ENCODE data around the gene KY. TPM values are rescaled to one million over a fixed set of nuclear protein-coding genes. Genes with fewer than 3 reads are reported as not detected.
A peak's percentile ranks its signal among the peaks of the same experiment; 100 is the strongest.

KY gene
- total RNA-seq, result 1 to 10 TPM in 1 of 3 donors, under 1 TPM in 2; 0.14 to 3.7 (median 0.14) TPM
- long read RNA-seq, donor 1, partial matches to known transcripts, result 0 of 3 reads
- long read RNA-seq, donor 1, other reads (novel, unspliced or antisense), result 3 of 3 reads
- long read RNA-seq, donor 2, partial matches to known transcripts, result 1 of 1 reads
- long read RNA-seq, donor 2, other reads (novel, unspliced or antisense), result 0 of 1 reads

- H3K9me3 ChIP-seq, result no peaks in the 10 kb centered on the region
- H3K4me3 ChIP-seq, result no peak within 1 kb of the TSS
- DNase-seq (peak in 2 of 3 donors; percentile 7 to 30), ATAC-seq (peak; percentile 55)
- no peaks in the 10 kb centered on the region for H3K36me3 ChIP-seq (ENCODE audit: low read depth)
- TF ChIP-seq CTCF (IDR thresholded peaks at IDR 0.05), result no peak
- H3K4me1 ChIP-seq (ENCODE audit: low read depth), result no peaks in the 10 kb centered on the region
- intact Hi-C loops (cut with DNase I, micrococcal nuclease), result no loop called here
Measured at GRCh38 chr3:134650431-134651346, at the start of gene KY. TSS of gene KY (minus strand) at chr3:134651022. CDS start at chr3:134650960, 62 bp downstream.

- ATAC-seq (no peak), DNase-seq (no peak)
- no peak for TF ChIP-seq CTCF (IDR thresholded peaks at IDR 0.05)
- Histone ChIP-seq H3K36me3 (ENCODE audit: low read depth) (no peaks in the 10 kb centered on the region), H3K4me3 (no peak overlapping the region), H3K4me1 (ENCODE audit: low read depth) (no peaks in the 10 kb centered on the region), H3K9me3 (no peaks in the 10 kb centered on the region)
- intact Hi-C loops (cut with DNase I, micrococcal nuclease), result no loop called here
Measured at GRCh38 chr3:134699721-134700120, 48.9 kb upstream of the KY start.

- intact Hi-C loops (cut with DNase I, micrococcal nuclease), result no loop called here
- Histone ChIP-seq H3K4me1 (ENCODE audit: low read depth) (no peaks in the 10 kb centered on the region), H3K4me3 (no peak overlapping the region), H3K36me3 (ENCODE audit: low read depth) (no peaks in the 10 kb centered on the region), H3K9me3 (no peaks in the 10 kb centered on the region)
- no peak for TF ChIP-seq CTCF (IDR thresholded peaks at IDR 0.05)
- DNase-seq (no peak), ATAC-seq (no peak)
Measured at GRCh38 chr3:134699141-134699711, 48.4 kb upstream of the KY start.

GRCh38 chr3:134697830-134698689 is 47.2 kb upstream of the KY start:
- intact Hi-C loops (cut with DNase I, micrococcal nuclease), result no loop called here

More at GRCh38 chr3:134697830-134698689, 47.2 kb upstream of the KY start:
- no peak overlapping the region for H3K4me3 ChIP-seq
- no peaks in the 10 kb centered on the region for H3K9me3 ChIP-seq
- no peaks in the 10 kb centered on the region for H3K36me3 ChIP-seq (ENCODE audit: low read depth)
- H3K4me1 ChIP-seq (ENCODE audit: low read depth), result no peaks in the 10 kb centered on the region
- TF ChIP-seq CTCF (IDR thresholded peaks at IDR 0.05), result no peak
- DNase-seq (no peak), ATAC-seq (no peak)
